ENCODE data around the gene FAM78B. TPM values are rescaled to one million over a fixed set of nuclear protein-coding genes. Genes with fewer than 3 reads are reported as not detected.

The FAM78B gene
- total and polyA plus RNA-seq, 2 of the 8 experiments (the other 6 are each of a cell fraction or from before 2014, with no cell fraction given) = 2.3 to 3.6 TPM

GRCh38 chr1:166113630-166114029, 53.2 kb downstream of the FAM78B start:
- Histone ChIP-seq H3K9ac (replicated peaks in 1 of 4; ENCODE audit: extremely low read depth in 1 of 4, low read depth in 3 of 4, low read length in 3 of 4) (no peak overlapping the region), H4K8ac (ENCODE audit: extremely low read depth, insufficient read depth, low read length) (no peak overlapping the region), H3K18ac (ENCODE audit: extremely low read depth, low read length) (no peak overlapping the region), H3K4me1 (replicated peaks in 1 of 4; ENCODE audit: control insufficient read depth in 3 of 4, insufficient read depth in 4 of 4, low read length in 3 of 4) (no peaks in the 10 kb centered on the region), H3K9me3 (ENCODE audit: insufficient read depth in 2 of 2, low read depth in 1 of 2, low read length in 1 of 2) (no peaks in the 10 kb centered on the region), H2BK20ac (ENCODE audit: low read length) (no peak overlapping the region), H3K79me2 (ENCODE audit: control insufficient read depth in 1 of 2, insufficient read depth in 2 of 2, low read length in 2 of 2) (no peaks in the 10 kb centered on the region), H3K4ac (replicated peaks; ENCODE audit: insufficient read length, low read depth, low read length) (no peak overlapping the region), H4K20me1 (replicated peaks in 1 of 2; ENCODE audit: control insufficient read depth in 1 of 2, insufficient read depth in 2 of 2, low read length in 2 of 2) (no peaks in the 10 kb centered on the region), H2AFZ (ENCODE audit: low read length) (no peak overlapping the region), H3K23me2 (ENCODE audit: low read depth, low read length) (no peaks in the 10 kb centered on the region), H2BK12ac (ENCODE audit: low read depth, low read length) (no peak overlapping the region), H2BK120ac (replicated peaks; ENCODE audit: low read depth, low read length) (no peak overlapping the region), H3K79me1 (ENCODE audit: low read depth, low read length) (no peaks in the 10 kb centered on the region), H2AK5ac (ENCODE audit: low read depth, low read length) (no peak overlapping the region), H2BK5ac (ENCODE audit: low read depth, low read length) (no peak overlapping the region; the same call in 1 of the 2 replicates), H2BK15ac (ENCODE audit: low read length) (no peak overlapping the region), H3K36me3 (ENCODE audit: control insufficient read depth in 2 of 4, insufficient read depth in 4 of 4, low read length in 3 of 4) (no peaks in the 10 kb centered on the region), H3K27me3 (replicated peaks in 1 of 4; ENCODE audit: control insufficient read depth in 3 of 4, extremely low read depth in 1 of 4, insufficient read depth in 3 of 4, low read length in 3 of 4) (no peaks in the 10 kb centered on the region), H4K91ac (replicated peaks; ENCODE audit: insufficient read length, low read length) (no peak overlapping the region), H3K14ac (ENCODE audit: insufficient read length) (no peak overlapping the region), H3K4me3 (ENCODE audit: extremely low read depth in 1 of 4, insufficient read depth in 2 of 4, low read depth in 3 of 4, low read length in 4 of 4) (no peak overlapping the region), H3K23ac (ENCODE audit: insufficient read length) (no peak overlapping the region), H4K5ac (ENCODE audit: insufficient read length, low read depth, low read length) (no peak overlapping the region), H3K56ac (replicated peaks; ENCODE audit: insufficient read length, low read depth, low read length) (no peak overlapping the region), H3K4me2 (ENCODE audit: insufficient read depth in 1 of 2, low read depth in 2 of 2, low read length in 2 of 2) (no peak overlapping the region), H3K27ac (ENCODE audit: low read depth, low read length) (no peak overlapping the region)
- ChIA-PET CTCF (ENCODE audit: partially characterized antibody) (interaction anchor here (1.0 to 1.6 kb wide), 2 partner anchors 19 to 365 kb away, joined by 3 read pairs; no protein-coding TSS in a partner anchor), POLR2A (ENCODE audit: partially characterized antibody) (no interaction called here)
- TF ChIP-seq NRF1 (IDR thresholded peaks at IDR 0.05; ENCODE audit: low read depth, low read length) (no peak), SUZ12 (IDR thresholded peaks at IDR 0.05; ENCODE audit: low read length) (no peak), SP2 (IDR thresholded peaks at IDR 0.05; ENCODE audit: low read length) (no peak), PHF8 (conservative IDR thresholded peaks at IDR 0.05; ENCODE audit: low read depth, low read length) (no peak), RXRA (IDR thresholded peaks at IDR 0.05; ENCODE audit: insufficient read depth, low read depth, low read length) (no peak)
- 88% methylated on average over 1 of the region's 1 CpG; no CpG with 5 or more reads in 1 of the 2 experiments for WGBS, 2 experiments (ENCODE audit: extremely low coverage in 1 of 2, insufficient coverage in 1 of 2, insufficient read length in 1 of 2, insufficient replicate concordance in 2 of 2, low coverage in 1 of 2, low lambda C conversion rate in 2 of 2, missing lambda C conversion rate in 1 of 2)
- no peak for FAIRE-seq
- no peak for DNase-seq (ENCODE audit: low read depth in 1 of 2, low spot score in 2 of 2)
